ENCODE measurements around the gene VASH1.

VASH1 gene

GRCh38 chr14:76765461-76765931, 4.2 kb downstream of the VASH1 start:
- H3K9me3 ChIP-seq (ENCODE audit: low read length) = no peaks in the 10 kb centered on the region
- TF ChIP-seq EZH2 (IDR thresholded peaks at IDR 0.05; ENCODE audit: borderline replicate concordance, low read length) = no peak
- no peaks in the 10 kb centered on the region for H3K9me2 ChIP-seq (ENCODE audit: low read depth, low read length)
- no peaks in the 10 kb centered on the region for H3F3A ChIP-seq (ENCODE audit: insufficient read depth, low read length)
- H3K4me2 ChIP-seq (ENCODE audit: low read length) = no peak overlapping the region
- H3K27me3 ChIP-seq (ENCODE audit: insufficient read depth, low read length) = peaks cover 10% of the 10 kb centered on the region; the same call in 1 of the 2 replicates
- no peaks in the 10 kb centered on the region for H3K79me2 ChIP-seq (ENCODE audit: insufficient read depth, low read length)
- no peak overlapping the region for H2AFZ ChIP-seq (ENCODE audit: low read length)
- no peaks in the 10 kb centered on the region for H3K36me3 ChIP-seq (ENCODE audit: insufficient read depth, low read length)
- H3K27ac ChIP-seq (ENCODE audit: low read depth, low read length, poor library complexity, severe bottlenecking) = no peak overlapping the region
- H3K9ac ChIP-seq (ENCODE audit: low read length) = no peak overlapping the region
- H4K20me1 ChIP-seq (ENCODE audit: insufficient read depth, low read length) = no peaks in the 10 kb centered on the region
- H3K4me3 ChIP-seq (ENCODE audit: low read depth, low read length, poor library complexity, severe bottlenecking) = no peak overlapping the region
- H3K4me1 ChIP-seq (ENCODE audit: insufficient read depth, low read length, severe bottlenecking) = no peaks in the 10 kb centered on the region

GRCh38 chr14:76767681-76768656, 6.7 kb downstream of the VASH1 start:
- no peaks in the 10 kb centered on the region for H4K20me1 ChIP-seq (ENCODE audit: insufficient read depth, low read length)
- TF ChIP-seq EZH2 (IDR thresholded peaks at IDR 0.05; ENCODE audit: borderline replicate concordance, low read length) (no peak), CTCF (IDR thresholded peaks at IDR 0.05; ENCODE audit: low read length) (no peak)
- no peak overlapping the region for H3K4me2 ChIP-seq (ENCODE audit: low read length)
- H3K9me2 ChIP-seq (ENCODE audit: low read depth, low read length) = no peaks in the 10 kb centered on the region
- H3K9me3 ChIP-seq (ENCODE audit: low read length) = no peaks in the 10 kb centered on the region
- no peak overlapping the region for H3K9ac ChIP-seq (ENCODE audit: low read length)
- H3F3A ChIP-seq (ENCODE audit: insufficient read depth, low read length) = no peaks in the 10 kb centered on the region
- H3K27me3 ChIP-seq (ENCODE audit: insufficient read depth, low read length) = 0 out of 2 replicates have a peak, but pooled peaks cover 10% of the 10 kb centered on the region
- no peaks in the 10 kb centered on the region for H3K4me1 ChIP-seq (ENCODE audit: insufficient read depth, low read length, severe bottlenecking)
- no peak overlapping the region for H2AFZ ChIP-seq (ENCODE audit: low read length)
- no peaks in the 10 kb centered on the region for H3K79me2 ChIP-seq (ENCODE audit: insufficient read depth, low read length)
- H3K4me3 ChIP-seq (ENCODE audit: low read depth, low read length, poor library complexity, severe bottlenecking) = no peak overlapping the region
- H3K36me3 ChIP-seq (ENCODE audit: insufficient read depth, low read length) = no peaks in the 10 kb centered on the region
- no peak overlapping the region for H3K27ac ChIP-seq (ENCODE audit: low read depth, low read length, poor library complexity, severe bottlenecking)

GRCh38 chr14:76768671-76769500, 7.6 kb downstream of the VASH1 start:
- H3K4me2 ChIP-seq (ENCODE audit: low read length) = no peak overlapping the region
- no peak overlapping the region for H3K27ac ChIP-seq (ENCODE audit: low read depth, low read length, poor library complexity, severe bottlenecking)
- TF ChIP-seq CTCF (IDR thresholded peaks at IDR 0.05; ENCODE audit: low read length) (no peak), EZH2 (IDR thresholded peaks at IDR 0.05; ENCODE audit: borderline replicate concordance, low read length) (no peak)
- H2AFZ ChIP-seq (ENCODE audit: low read length) = no peak overlapping the region
- H3K9me2 ChIP-seq (ENCODE audit: low read depth, low read length) = no peaks in the 10 kb centered on the region
- no peaks in the 10 kb centered on the region for H3K9me3 ChIP-seq (ENCODE audit: low read length)
- no peaks in the 10 kb centered on the region for H3K36me3 ChIP-seq (ENCODE audit: insufficient read depth, low read length)
- H3K27me3 ChIP-seq (ENCODE audit: insufficient read depth, low read length) = 0 out of 2 replicates have a peak, but pooled peaks cover 10% of the 10 kb centered on the region
- H3K9ac ChIP-seq (ENCODE audit: low read length) = no peak overlapping the region
- H3F3A ChIP-seq (ENCODE audit: insufficient read depth, low read length) = no peaks in the 10 kb centered on the region
- H3K79me2 ChIP-seq (ENCODE audit: insufficient read depth, low read length) = no peaks in the 10 kb centered on the region
- no peaks in the 10 kb centered on the region for H4K20me1 ChIP-seq (ENCODE audit: insufficient read depth, low read length)
- no peaks in the 10 kb centered on the region for H3K4me1 ChIP-seq (ENCODE audit: insufficient read depth, low read length, severe bottlenecking)
- no peak overlapping the region for H3K4me3 ChIP-seq (ENCODE audit: low read depth, low read length, poor library complexity, severe bottlenecking)
